Fibroblast of pulmonary artery (primary cell): ENCODE data around the gene ARHGAP45.
"Not testable (repeated sequence)": the region's sequence is repeated elsewhere in the genome, so short reads cannot be mapped to it uniquely, and the experiment has no call there.

ENCODE experiments used
- DNase-seq: peaks from one replicate; pipeline ENCODE4 v3.0.0-alpha.2; 2010; ENCODE audit warnings: low read depth
- H3K4me3 ChIP-seq: replicated peaks from 2 replicates; pipeline ENCODE4 v1.5.1; 2011; ENCODE audit warnings: low read depth, mild to moderate bottlenecking, control low read depth, low read length, moderate library complexity
- CTCF ChIP-seq: IDR thresholded peaks from 2 replicates; pipeline ENCODE4 v1.5.1; 2011; ENCODE audit warnings: mild to moderate bottlenecking, control low read depth, low read length, inconsistent platforms; ENCODE audit errors: missing control alignments

The ARHGAP45 gene

GRCh38 chr19:1122972-1123363 is 56.0 kb downstream of the ARHGAP45 start:
- DNase-seq = peak; percentile 82
- no peak for TF ChIP-seq CTCF
- no peak overlapping the region for H3K4me3 ChIP-seq

DNA sequence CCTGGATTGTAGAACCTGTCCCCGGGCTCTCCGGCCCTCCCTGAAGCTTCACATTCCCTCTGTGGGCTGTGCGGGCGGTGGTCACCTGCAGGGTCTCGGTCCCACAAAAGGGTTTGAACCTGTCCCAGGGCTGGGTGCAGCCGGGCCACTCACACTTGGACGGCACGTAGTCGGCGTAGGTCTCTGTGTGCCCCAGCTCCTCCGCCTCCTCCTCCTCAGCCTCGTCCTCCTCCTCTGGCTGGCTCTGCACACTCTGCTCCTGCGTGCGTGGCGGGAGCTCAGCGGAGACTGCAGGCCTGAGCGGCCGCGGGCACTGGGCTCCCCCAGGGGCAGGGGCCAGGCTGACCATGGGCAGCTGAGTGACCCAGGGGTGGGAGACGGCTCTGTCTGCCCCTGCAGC is 56.4 kb downstream of the ARHGAP45 start:
- H3K4me3 ChIP-seq = no peak overlapping the region
- no peak for TF ChIP-seq CTCF
- no peak for DNase-seq

DNA sequence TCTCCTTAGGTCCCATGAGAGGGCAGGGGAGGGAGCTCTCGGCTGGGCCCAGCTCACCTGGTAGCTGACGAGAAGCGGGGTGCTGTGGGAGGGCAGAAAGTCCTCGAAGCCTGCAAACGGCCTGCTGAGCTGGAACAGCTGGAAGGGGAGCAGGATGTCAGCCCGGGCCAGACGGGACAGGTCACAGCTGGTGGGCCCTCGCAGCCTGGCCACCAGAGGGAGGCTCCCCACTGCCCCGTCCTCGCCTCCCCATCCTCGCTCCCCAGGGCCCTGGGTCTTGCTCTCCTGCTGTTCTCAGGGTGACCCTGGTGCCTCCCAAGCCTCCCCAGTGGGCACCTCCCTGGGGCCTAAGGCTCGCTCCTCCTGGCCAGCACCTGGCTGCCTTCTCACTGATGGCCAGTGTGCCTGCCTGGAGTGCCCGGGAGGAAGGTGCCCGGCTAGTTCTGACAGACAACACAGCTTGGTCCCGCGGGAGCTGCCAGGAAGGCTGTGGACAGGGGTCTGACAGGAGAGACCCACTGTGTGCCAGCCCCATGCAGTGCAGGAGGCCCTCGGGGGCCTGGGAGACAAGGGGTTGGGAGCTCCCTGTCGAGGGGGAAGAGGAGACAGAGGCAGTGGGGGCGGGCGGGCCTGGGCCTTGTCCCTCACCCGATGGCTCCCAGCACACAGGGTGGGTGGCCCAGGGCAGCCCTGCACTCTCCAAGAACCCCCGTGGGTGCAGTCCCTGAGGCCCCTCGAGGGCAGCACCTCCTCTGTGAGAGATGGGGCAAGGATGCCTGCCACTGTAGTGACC is 57.1 kb downstream of the ARHGAP45 start:
- TF ChIP-seq CTCF = no peak
- DNase-seq = no peak
- no peak overlapping the region for H3K4me3 ChIP-seq

GRCh38 chr19:1125601-1126467 is 58.9 kb downstream of the ARHGAP45 start:
- no peak for TF ChIP-seq CTCF
- DNase-seq = no peak
- H3K4me3 ChIP-seq = no peak overlapping the region

DNA sequence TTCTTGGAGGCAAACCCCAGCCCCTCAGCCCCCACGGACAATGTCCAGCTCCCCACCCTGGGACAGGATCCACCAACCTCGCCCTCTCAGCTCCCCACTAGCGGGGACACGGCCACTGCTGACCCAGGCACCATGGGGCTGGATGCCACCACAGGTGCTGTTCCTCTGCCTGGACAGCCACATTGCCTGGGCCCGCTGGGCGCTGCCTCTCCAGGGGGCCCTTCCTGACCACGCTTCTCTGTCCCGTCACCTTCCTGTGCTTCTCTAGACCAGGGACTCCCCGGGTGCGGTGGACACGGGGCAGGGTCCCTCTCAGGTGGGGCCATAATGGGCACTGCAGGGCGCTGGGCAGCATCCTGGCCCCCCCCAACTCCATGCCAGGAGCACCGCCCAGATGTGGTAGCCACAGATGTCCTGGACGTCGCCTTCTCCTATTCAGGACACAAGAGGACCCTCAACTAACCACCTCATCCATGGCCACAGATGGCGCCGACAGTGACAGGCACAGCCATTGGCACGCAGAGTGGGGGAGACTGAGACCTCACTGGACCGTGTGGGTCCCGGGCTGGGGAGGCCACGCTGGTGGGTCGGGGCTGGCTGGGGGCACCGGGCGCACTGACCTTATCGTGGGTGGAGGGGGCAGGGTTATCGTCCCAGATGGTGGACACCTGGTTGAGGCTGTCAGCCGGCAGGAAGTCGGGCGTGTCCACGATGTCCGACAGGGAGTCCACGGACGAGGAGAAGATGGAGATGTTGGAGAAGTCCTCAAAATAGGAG is 60.2 kb downstream of the ARHGAP45 start:
- H3K4me3 ChIP-seq = no peak overlapping the region
- TF ChIP-seq CTCF = no peak
- no peak for DNase-seq

DNA sequence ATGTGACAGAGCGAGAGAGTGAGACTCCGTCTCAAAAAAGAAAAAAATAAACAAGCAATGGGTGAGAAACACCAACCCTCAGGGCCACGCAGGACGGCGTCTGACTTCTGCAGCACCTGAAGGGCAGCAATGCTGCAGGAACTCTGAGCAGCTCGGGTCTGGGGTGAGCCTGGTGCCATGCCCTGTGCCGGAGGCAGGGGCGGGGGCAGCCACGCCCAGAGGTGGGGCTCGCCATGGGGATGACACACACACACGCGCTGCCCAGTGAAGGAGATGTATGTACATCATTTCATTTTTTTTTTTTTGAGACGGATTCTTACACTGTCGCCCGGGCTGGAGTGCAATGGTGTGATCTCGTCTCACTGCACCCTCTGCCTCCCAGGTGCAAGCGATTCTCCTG is 61.1 kb downstream of the ARHGAP45 start:
- TF ChIP-seq CTCF = no peak
- no peak for DNase-seq
- no peak overlapping the region for H3K4me3 ChIP-seq

DNA sequence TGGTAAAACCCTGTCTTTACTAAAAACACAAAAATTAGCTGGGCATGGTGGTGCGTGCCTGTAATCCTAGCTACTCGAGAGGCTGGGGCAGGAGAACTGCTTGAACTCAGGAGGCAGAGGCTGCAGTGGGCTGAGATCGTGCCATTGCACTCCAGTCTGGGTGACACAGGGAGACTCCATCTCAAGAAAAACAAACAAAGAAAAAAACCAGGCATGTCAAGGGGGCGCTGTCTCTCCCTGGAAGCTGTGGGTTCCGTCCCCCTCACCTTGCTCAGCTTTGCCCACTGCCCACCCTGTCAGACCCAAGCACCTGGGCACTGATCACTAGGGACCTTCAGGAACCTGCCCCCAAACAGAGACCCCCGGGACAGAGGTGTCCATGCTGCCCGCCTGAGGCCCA is 62.1 kb downstream of the ARHGAP45 start:
- peak overlapping the region; percentile 90 for H3K4me3 ChIP-seq
- not testable (repeated sequence) for DNase-seq
